Stimulated activated CD8-positive, alpha-beta memory T cell treated with anti-CD3 and anti-CD28 coated beads, Interleukin-15, amount 100 ng/mL, for 4 hours (primary cell): ENCODE data around the gene TMPRSS2.

Source experiments
- DNase-seq, 2 donors: peaks; one replicate each; pipeline ENCODE4 v3.0.0-alpha.2; 2020; ENCODE audit warnings: low read depth in 2 of 2

Gene TMPRSS2

GRCh38 chr21:41481191-41481590, 26.8 kb downstream of the TMPRSS2 start:
- no peak for DNase-seq

- DNase-seq: no peak
These were observed 27.8 kb downstream of the TMPRSS2 start for GRCh38 chr21:41480086-41480690.

GRCh38 chr21:41479686-41480085, 28.3 kb downstream of the TMPRSS2 start:
- no peak for DNase-seq

- DNase-seq: no peak
These were observed 29.4 kb downstream of the TMPRSS2 start for GRCh38 chr21:41478319-41479177.

GRCh38 chr21:41477641-41478318, 30.2 kb downstream of the TMPRSS2 start:
- DNase-seq: no peak

GRCh38 chr21:41475714-41476420, 32.1 kb downstream of the TMPRSS2 start:
- DNase-seq: no peak

- no peak for DNase-seq
These were observed 35.0 kb downstream of the TMPRSS2 start for GRCh38 chr21:41472753-41473548.

- DNase-seq: no peak
These were observed 37.9 kb downstream of the TMPRSS2 start for GRCh38 chr21:41470054-41470453.

GRCh38 chr21:41466024-41466820, 41.7 kb downstream of the TMPRSS2 start:
- DNase-seq: no peak

- DNase-seq: no peak
These were observed 42.7 kb downstream of the TMPRSS2 start for GRCh38 chr21:41465176-41465781.

GRCh38 chr21:41460578-41461527, 47.1 kb downstream of the TMPRSS2 start:
- peak; percentile 3 to 8 for DNase-seq

- DNase-seq: no peak
These were observed 47.9 kb downstream of the TMPRSS2 start for GRCh38 chr21:41459884-41460534.

GRCh38 chr21:41458559-41458958, 49.4 kb downstream of the TMPRSS2 start:
- DNase-seq: no peak

- DNase-seq: no peak
These were observed 49.8 kb downstream of the TMPRSS2 start for GRCh38 chr21:41458121-41458520.

GRCh38 chr21:41453761-41454160, 54.2 kb downstream of the TMPRSS2 start:
- no peak for DNase-seq

GRCh38 chr21:41453198-41453597, 54.8 kb downstream of the TMPRSS2 start:
- DNase-seq: no peak

GRCh38 chr21:41451753-41452676, 55.9 kb downstream of the TMPRSS2 start:
- DNase-seq: no peak
